PC-3 (cell line): Measurements from ENCODE around the gene ADGRV1.

ENCODE experiments used
- EZH2 ChIP-seq: fragments of 300-600 bp; sonication (generic); IDR thresholded peaks from one replicate; pipeline ENCODE4 v1.6.1; 2017; ENCODE audit warnings: antibody characterized with exemption, mild to moderate bottlenecking, low read length; ENCODE audit not compliant: unreplicated experiment
- EZH2phosphoT487 ChIP-seq: fragments of 300-600 bp; sonication (generic); IDR thresholded peaks from 2 replicates; pipeline ENCODE4 v1.6.1; 2018; ENCODE audit warnings: mild to moderate bottlenecking, antibody characterized with exemption, low read length, borderline replicate concordance
- TF ChIP-seq, protein P1 (sequence below): fragments of 300-600 bp; sonication (generic); conservative IDR thresholded peaks from 2 replicates; pipeline ENCODE4 v1.5.1; 2017; ENCODE audit warnings: antibody characterized with exemption, low read depth, mild to moderate bottlenecking, low read length

DNA sequence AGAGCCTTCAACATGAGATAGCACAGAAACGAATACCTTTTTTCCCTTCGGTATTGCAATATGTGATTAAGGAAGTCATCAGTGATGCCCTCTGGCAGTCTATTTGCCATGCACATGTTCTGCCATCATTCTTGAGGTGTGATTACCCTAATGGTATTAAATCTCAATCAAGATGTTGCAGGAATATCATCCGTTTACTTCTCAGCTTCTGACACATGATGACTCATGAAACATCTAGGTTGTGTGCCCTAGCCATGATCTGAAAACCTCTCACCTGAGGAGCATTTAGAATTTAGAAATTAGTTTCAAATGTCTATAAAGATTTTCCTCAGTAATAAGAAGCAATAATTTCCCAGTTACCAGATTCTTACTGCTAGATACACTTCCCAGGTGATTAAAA, 209.1 kb downstream of the ADGRV1 start:
- TF ChIP-seq, protein P1, sequence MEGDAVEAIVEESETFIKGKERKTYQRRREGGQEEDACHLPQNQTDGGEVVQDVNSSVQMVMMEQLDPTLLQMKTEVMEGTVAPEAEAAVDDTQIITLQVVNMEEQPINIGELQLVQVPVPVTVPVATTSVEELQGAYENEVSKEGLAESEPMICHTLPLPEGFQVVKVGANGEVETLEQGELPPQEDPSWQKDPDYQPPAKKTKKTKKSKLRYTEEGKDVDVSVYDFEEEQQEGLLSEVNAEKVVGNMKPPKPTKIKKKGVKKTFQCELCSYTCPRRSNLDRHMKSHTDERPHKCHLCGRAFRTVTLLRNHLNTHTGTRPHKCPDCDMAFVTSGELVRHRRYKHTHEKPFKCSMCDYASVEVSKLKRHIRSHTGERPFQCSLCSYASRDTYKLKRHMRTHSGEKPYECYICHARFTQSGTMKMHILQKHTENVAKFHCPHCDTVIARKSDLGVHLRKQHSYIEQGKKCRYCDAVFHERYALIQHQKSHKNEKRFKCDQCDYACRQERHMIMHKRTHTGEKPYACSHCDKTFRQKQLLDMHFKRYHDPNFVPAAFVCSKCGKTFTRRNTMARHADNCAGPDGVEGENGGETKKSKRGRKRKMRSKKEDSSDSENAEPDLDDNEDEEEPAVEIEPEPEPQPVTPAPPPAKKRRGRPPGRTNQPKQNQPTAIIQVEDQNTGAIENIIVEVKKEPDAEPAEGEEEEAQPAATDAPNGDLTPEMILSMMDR = no peak
- no peak for TF ChIP-seq EZH2
- TF ChIP-seq EZH2phosphoT487 = no peak
